ENCODE measurements around the gene CLK1.
A peak's percentile ranks its signal among the peaks of the same experiment; 100 is the strongest.

The CLK1 gene

GRCh38 chr2:200814917-200815316 lies 49.5 kb downstream of the CLK1 start:
- Histone ChIP-seq H3K4me2 (ENCODE audit: low read depth, low read length, poor library complexity, severe bottlenecking) (peak overlapping the region; percentile 88), H3K27me3 (ENCODE audit: insufficient read depth, low read length, poor library complexity, severe bottlenecking) (peaks cover 3% of the 10 kb centered on the region), H3K4me1 (ENCODE audit: insufficient read depth, low read length, poor library complexity, severe bottlenecking) (peaks cover 45% of the 10 kb centered on the region), H3K4me3 (ENCODE audit: low read length, poor library complexity, severe bottlenecking) (peak overlapping the region; percentile 93), H3K9me3 (ENCODE audit: insufficient read depth, low read depth, low read length) (no peaks in the 10 kb centered on the region), H3K79me2 (ENCODE audit: insufficient read depth, low read length) (peaks cover 62% of the 10 kb centered on the region), H4K20me1 (ENCODE audit: insufficient read depth, low read length, poor library complexity, severe bottlenecking) (peaks cover 56% of the 10 kb centered on the region), H3F3A (ENCODE audit: low read depth) (no peaks in the 10 kb centered on the region), H3K9ac (ENCODE audit: low read depth, low read length, poor library complexity, severe bottlenecking) (peak overlapping the region; percentile 94), H3K9me2 (replicated peaks; ENCODE audit: low read depth, low read length) (no peaks in the 10 kb centered on the region), H3K36me3 (ENCODE audit: insufficient read depth, low read length) (peaks cover 62% of the 10 kb centered on the region), H2AFZ (ENCODE audit: low read length) (no peak overlapping the region)
- no peak for TF ChIP-seq CTCF (conservative IDR thresholded peaks at IDR 0.05; ENCODE audit: low read length)

- no peak for TF ChIP-seq EZH2phosphoT487 (IDR thresholded peaks at IDR 0.05; ENCODE audit: borderline replicate concordance)
- TF ChIP-seq CTCF (conservative IDR thresholded peaks at IDR 0.05; ENCODE audit: low read length) = no peak
- H3K9me2 ChIP-seq (replicated peaks; ENCODE audit: low read depth, low read length) = no peaks in the 10 kb centered on the region
- H3F3A ChIP-seq (ENCODE audit: low read depth) = no peaks in the 10 kb centered on the region
- peaks cover 3% of the 10 kb centered on the region for H3K27me3 ChIP-seq (ENCODE audit: insufficient read depth, low read length, poor library complexity, severe bottlenecking)
- H4K20me1 ChIP-seq (ENCODE audit: insufficient read depth, low read length, poor library complexity, severe bottlenecking) = peaks cover 56% of the 10 kb centered on the region
- no peaks in the 10 kb centered on the region for H3K9me3 ChIP-seq (ENCODE audit: insufficient read depth, low read depth, low read length)
- H2AFZ ChIP-seq (ENCODE audit: low read length) = no peak overlapping the region
- peak overlapping the region; percentile 93 for H3K4me3 ChIP-seq (ENCODE audit: low read length, poor library complexity, severe bottlenecking)
- peak overlapping the region; percentile 94 for H3K9ac ChIP-seq (ENCODE audit: low read depth, low read length, poor library complexity, severe bottlenecking)
- H3K4me2 ChIP-seq (ENCODE audit: low read depth, low read length, poor library complexity, severe bottlenecking) = peak overlapping the region; percentile 88
- H3K4me1 ChIP-seq (ENCODE audit: insufficient read depth, low read length, poor library complexity, severe bottlenecking) = peaks cover 45% of the 10 kb centered on the region
- H3K36me3 ChIP-seq (ENCODE audit: insufficient read depth, low read length) = peaks cover 56% of the 10 kb centered on the region
- peaks cover 62% of the 10 kb centered on the region for H3K79me2 ChIP-seq (ENCODE audit: insufficient read depth, low read length)
Measured at GRCh38 chr2:200814276-200814815, 50.1 kb downstream of the CLK1 start.

- Histone ChIP-seq H3K36me3 (ENCODE audit: insufficient read depth, low read length) (peaks cover 36% of the 10 kb centered on the region), H3K4me3 (ENCODE audit: low read length, poor library complexity, severe bottlenecking) (peak overlapping the region; percentile 93), H3F3A (ENCODE audit: low read depth) (no peaks in the 10 kb centered on the region), H3K9me3 (ENCODE audit: insufficient read depth, low read depth, low read length) (no peaks in the 10 kb centered on the region), H3K27me3 (ENCODE audit: insufficient read depth, low read length, poor library complexity, severe bottlenecking) (peaks cover 3% of the 10 kb centered on the region), H3K9me2 (replicated peaks; ENCODE audit: low read depth, low read length) (no peaks in the 10 kb centered on the region), H4K20me1 (ENCODE audit: insufficient read depth, low read length, poor library complexity, severe bottlenecking) (peaks cover 55% of the 10 kb centered on the region), H3K4me2 (ENCODE audit: low read depth, low read length, poor library complexity, severe bottlenecking) (peak overlapping the region; percentile 88), H3K9ac (ENCODE audit: low read depth, low read length, poor library complexity, severe bottlenecking) (peak overlapping the region; percentile 94), H3K4me1 (ENCODE audit: insufficient read depth, low read length, poor library complexity, severe bottlenecking) (peaks cover 45% of the 10 kb centered on the region), H2AFZ (ENCODE audit: low read length) (peak overlapping the region; percentile 95), H3K79me2 (ENCODE audit: insufficient read depth, low read length) (peaks cover 53% of the 10 kb centered on the region)
- TF ChIP-seq CTCF (conservative IDR thresholded peaks at IDR 0.05; ENCODE audit: low read length) (peak; percentile 62), EZH2phosphoT487 (IDR thresholded peaks at IDR 0.05; ENCODE audit: borderline replicate concordance) (no peak)
Measured at GRCh38 chr2:200812122-200813022, 52.1 kb downstream of the CLK1 start.

All from Loucy (cell line).